Prostate gland (tissue), 2 donors: ENCODE results near the gene HSH2D. TPM values are rescaled to one million over a fixed set of nuclear protein-coding genes. Genes with fewer than 3 reads are reported as not detected.
"Not testable (repeated sequence)": the region's sequence is repeated elsewhere in the genome, so short reads cannot be mapped to it uniquely, and the experiment has no call there.

Experiments used
- DNase-seq: peaks from one replicate; pipeline ENCODE4 v3.0.0-alpha.2; 2019; ENCODE audit warnings: low spot score
- H3K27ac ChIP-seq, 2 donors: fragments of 200-600 bp; sonication (generic); 2 replicates each; pipeline ENCODE4 v1.5.1; 2017 to 2019
- H3K27me3 ChIP-seq: fragments of 200-600 bp; sonication (generic); replicated peaks from 2 replicates; pipeline ENCODE4 v1.5.1; 2019; ENCODE audit not compliant: insufficient read depth
- H3K36me3 ChIP-seq, 2 donors: fragments of 200-600 bp; sonication (generic); 1 replicate in 1 of 2; 2 replicates in 1 of 2; pipeline versions ENCODE4 v1.5.1 to v1.8.1; 2017 to 2019
- H3K4me1 ChIP-seq: fragments of 200-600 bp; sonication (generic); replicated peaks from 2 replicates; pipeline ENCODE4 v1.5.1; 2019
- H3K4me3 ChIP-seq, 2 donors: fragments of 200-600 bp; sonication (generic); 2 replicates each; pipeline ENCODE4 v1.5.1; 2017 to 2019
- H3K9me3 ChIP-seq: fragments of 200-600 bp; sonication (generic); 2 replicates; pipeline ENCODE4 v1.5.1; 2017
- CTCF ChIP-seq, 4 experiments: fragments of 200-600 bp in 2 of 4; fragments of 450-650 bp in 2 of 4; sonication (generic) in 2 of 4; IDR thresholded peaks; 1 replicate in 3 of 4; 2 replicates in 1 of 4; pipeline ENCODE4 v1.5.1; 2016 to 2019; ENCODE audit warnings: antibody characterized with exemption in 4 of 4, mild to moderate bottlenecking in 2 of 4, moderate library complexity in 2 of 4
- POLR2A ChIP-seq: fragments of 450-650 bp; IDR thresholded peaks from one replicate; pipeline ENCODE4 v1.6.1; 2016; ENCODE audit warnings: antibody characterized with exemption, mild to moderate bottlenecking
- POLR2AphosphoS5 ChIP-seq: sonication (generic); formaldehyde crosslinking; IDR thresholded peaks from one replicate; pipeline ENCODE4 v1.6.1; 2017; ENCODE audit warnings: antibody characterized with exemption
- WGBS: methylation state at CpG from one replicate; pipeline ENCODE4 v1.1.5; 2018; 5-methylcytosine and 5-hydroxymethylcytosine counted together
- intact Hi-C: fragments of 100-400 bp; cut with DNase I; formaldehyde crosslinking; loops from one replicate; pipeline ENCODE4 v1.14.2; 2022
- total RNA-seq, 2 donors: library from RNA; depleted of rRNA; stranded (reverse); fragments of >200 nt; gene quantifications; one replicate each; pipeline ENCODE4 v1.1.0, GENCODE V29; 2016

Gene HSH2D
- total RNA-seq, 2 donors from 2014 or later, result 12.6 to 13.5 TPM

- TF ChIP-seq POLR2AphosphoS5, result no peak
- TF ChIP-seq CTCF (IDR thresholded peaks at IDR 0.05), result no peak
- no peak for TF ChIP-seq POLR2A
- Histone ChIP-seq H3K4me3 (no peak overlapping the region), H3K9me3 (no peaks in the 10 kb centered on the region), H3K4me1 (peaks cover 5% of the 10 kb centered on the region), H3K27ac (no peak overlapping the region), H3K36me3 (peaks cover 0 to 15% of the 10 kb centered on the region in 2 donors), H3K27me3 (no peaks in the 10 kb centered on the region)
- DNase-seq, result no peak
- intact Hi-C loops, result no loop called here
- WGBS, result 84% methylated on average over 9 of the region's 9 CpGs
These were observed 28.0 kb upstream of the HSH2D start for GRCh38 chr19:16115301-16116039.

GRCh38 chr19:16116067-16116466 lies 27.4 kb upstream of the HSH2D start:
- DNase-seq, result no peak
- H3K27ac ChIP-seq, result no peak overlapping the region
- no peaks in the 10 kb centered on the region for H3K27me3 ChIP-seq
- no peak for TF ChIP-seq CTCF (IDR thresholded peaks at IDR 0.05)
- no peak for TF ChIP-seq POLR2A
- no peak for TF ChIP-seq POLR2AphosphoS5
- peaks cover 0 to 15% of the 10 kb centered on the region in 2 donors for H3K36me3 ChIP-seq
- no peak overlapping the region for H3K4me3 ChIP-seq
- WGBS, result 64% methylated on average over 4 of the region's 4 CpGs
- H3K9me3 ChIP-seq, result no peaks in the 10 kb centered on the region
- intact Hi-C loops, result no loop called here
- peaks cover 5% of the 10 kb centered on the region for H3K4me1 ChIP-seq

- no peak overlapping the region for H3K4me3 ChIP-seq
- intact Hi-C loops, result no loop called here
- no peaks in the 10 kb centered on the region for H3K27me3 ChIP-seq
- H3K27ac ChIP-seq, result no peak overlapping the region
- 88% methylated on average over 11 of the region's 11 CpGs for WGBS
- peaks cover 0 to 15% of the 10 kb centered on the region in 2 donors for H3K36me3 ChIP-seq
- DNase-seq, result no peak
- no peaks in the 10 kb centered on the region for H3K9me3 ChIP-seq
- TF ChIP-seq POLR2AphosphoS5, result no peak
- no peak for TF ChIP-seq CTCF (IDR thresholded peaks at IDR 0.05)
- no peak for TF ChIP-seq POLR2A
- peaks cover 3% of the 10 kb centered on the region for H3K4me1 ChIP-seq
These were observed 25.9 kb upstream of the HSH2D start for GRCh38 chr19:16117594-16118033.

GRCh38 chr19:16118489-16119033 lies 24.9 kb upstream of the HSH2D start:
- Histone ChIP-seq H3K27me3 (no peaks in the 10 kb centered on the region), H3K36me3 (peaks cover 0 to 15% of the 10 kb centered on the region in 2 donors), H3K9me3 (no peaks in the 10 kb centered on the region), H3K4me1 (no peaks in the 10 kb centered on the region), H3K4me3 (no peak overlapping the region), H3K27ac (no peak overlapping the region)
- TF ChIP-seq POLR2AphosphoS5 (no peak), POLR2A (no peak), CTCF (IDR thresholded peaks at IDR 0.05) (no peak)
- WGBS, result 87% methylated on average over 12 of the region's 12 CpGs
- DNase-seq, result no peak
- intact Hi-C loops, result no loop called here

- DNase-seq, intact Hi-C loops, H3K4me3 ChIP-seq: not testable (repeated sequence)
These were observed 24.2 kb upstream of the HSH2D start for GRCh38 chr19:16119075-16119857.

More at GRCh38 chr19:16119075-16119857, 24.2 kb upstream of the HSH2D start:
- peaks cover 0 to 15% of the 10 kb centered on the region in 2 donors for H3K36me3 ChIP-seq
- H3K9me3 ChIP-seq, H3K27me3 ChIP-seq, H3K27ac ChIP-seq, H3K4me1 ChIP-seq: not testable (repeated sequence)
- WGBS, result 85% methylated on average over 19 of the region's 19 CpGs
